AG09309 (cell line): ENCODE results near the gene GPR156.

Source experiments
- DNase-seq: peaks from one replicate; pipeline ENCODE4 v3.0.0-alpha.2; 2010; ENCODE audit warnings: low read depth
- H3K4me3 ChIP-seq: 2 replicates; pipeline ENCODE4 v1.5.1; 2011; ENCODE audit warnings: mild to moderate bottlenecking, low read depth, low read length, moderate library complexity; ENCODE audit not compliant: control insufficient read depth
- TF ChIP-seq, protein P1 (sequence below): IDR thresholded peaks from 2 replicates; pipeline ENCODE4 v1.5.1; 2011; ENCODE audit warnings: mild to moderate bottlenecking, low read depth, low read length, inconsistent platforms; ENCODE audit not compliant: insufficient read depth, control insufficient read depth; ENCODE audit errors: missing control alignments

GPR156 gene

DNA sequence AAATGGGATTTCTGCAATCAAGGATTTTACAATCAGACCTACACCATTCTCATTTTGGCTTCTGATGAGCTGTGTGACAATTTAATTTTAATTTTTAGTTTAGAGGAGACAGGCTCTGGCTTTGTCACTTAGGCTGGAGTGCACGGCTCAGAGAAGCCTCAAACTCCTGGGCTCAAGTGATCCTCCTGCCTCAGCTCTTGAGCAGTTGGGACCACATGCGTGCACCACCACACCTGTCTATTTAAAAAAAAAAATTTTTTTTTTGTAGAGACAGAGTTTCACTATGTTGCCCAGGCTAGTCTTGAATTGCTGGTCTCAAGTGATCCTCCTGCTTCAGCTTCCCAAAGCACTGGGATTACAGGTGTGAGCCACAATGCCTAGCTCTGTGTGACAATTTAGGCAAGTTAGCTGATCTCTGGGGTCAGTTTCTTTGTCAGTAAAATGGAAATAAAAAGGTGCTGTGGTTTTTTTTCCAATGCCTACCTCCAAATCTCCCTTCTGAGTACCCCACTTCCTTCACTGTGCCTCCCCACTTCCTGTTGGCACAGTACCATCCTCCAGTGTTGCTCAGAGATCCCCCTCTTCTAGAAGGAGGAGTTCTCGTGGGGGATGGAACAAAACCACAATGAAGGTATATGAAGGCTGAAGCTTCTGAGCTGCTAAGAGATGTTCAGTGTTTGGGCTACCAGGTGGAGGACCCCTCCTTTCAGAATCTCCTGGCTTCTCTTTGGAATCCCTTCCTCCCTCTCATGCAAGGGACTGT, 136.7 kb downstream of the GPR156 start:
- no peak for DNase-seq
- TF ChIP-seq, protein P1, sequence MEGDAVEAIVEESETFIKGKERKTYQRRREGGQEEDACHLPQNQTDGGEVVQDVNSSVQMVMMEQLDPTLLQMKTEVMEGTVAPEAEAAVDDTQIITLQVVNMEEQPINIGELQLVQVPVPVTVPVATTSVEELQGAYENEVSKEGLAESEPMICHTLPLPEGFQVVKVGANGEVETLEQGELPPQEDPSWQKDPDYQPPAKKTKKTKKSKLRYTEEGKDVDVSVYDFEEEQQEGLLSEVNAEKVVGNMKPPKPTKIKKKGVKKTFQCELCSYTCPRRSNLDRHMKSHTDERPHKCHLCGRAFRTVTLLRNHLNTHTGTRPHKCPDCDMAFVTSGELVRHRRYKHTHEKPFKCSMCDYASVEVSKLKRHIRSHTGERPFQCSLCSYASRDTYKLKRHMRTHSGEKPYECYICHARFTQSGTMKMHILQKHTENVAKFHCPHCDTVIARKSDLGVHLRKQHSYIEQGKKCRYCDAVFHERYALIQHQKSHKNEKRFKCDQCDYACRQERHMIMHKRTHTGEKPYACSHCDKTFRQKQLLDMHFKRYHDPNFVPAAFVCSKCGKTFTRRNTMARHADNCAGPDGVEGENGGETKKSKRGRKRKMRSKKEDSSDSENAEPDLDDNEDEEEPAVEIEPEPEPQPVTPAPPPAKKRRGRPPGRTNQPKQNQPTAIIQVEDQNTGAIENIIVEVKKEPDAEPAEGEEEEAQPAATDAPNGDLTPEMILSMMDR: no peak

DNA sequence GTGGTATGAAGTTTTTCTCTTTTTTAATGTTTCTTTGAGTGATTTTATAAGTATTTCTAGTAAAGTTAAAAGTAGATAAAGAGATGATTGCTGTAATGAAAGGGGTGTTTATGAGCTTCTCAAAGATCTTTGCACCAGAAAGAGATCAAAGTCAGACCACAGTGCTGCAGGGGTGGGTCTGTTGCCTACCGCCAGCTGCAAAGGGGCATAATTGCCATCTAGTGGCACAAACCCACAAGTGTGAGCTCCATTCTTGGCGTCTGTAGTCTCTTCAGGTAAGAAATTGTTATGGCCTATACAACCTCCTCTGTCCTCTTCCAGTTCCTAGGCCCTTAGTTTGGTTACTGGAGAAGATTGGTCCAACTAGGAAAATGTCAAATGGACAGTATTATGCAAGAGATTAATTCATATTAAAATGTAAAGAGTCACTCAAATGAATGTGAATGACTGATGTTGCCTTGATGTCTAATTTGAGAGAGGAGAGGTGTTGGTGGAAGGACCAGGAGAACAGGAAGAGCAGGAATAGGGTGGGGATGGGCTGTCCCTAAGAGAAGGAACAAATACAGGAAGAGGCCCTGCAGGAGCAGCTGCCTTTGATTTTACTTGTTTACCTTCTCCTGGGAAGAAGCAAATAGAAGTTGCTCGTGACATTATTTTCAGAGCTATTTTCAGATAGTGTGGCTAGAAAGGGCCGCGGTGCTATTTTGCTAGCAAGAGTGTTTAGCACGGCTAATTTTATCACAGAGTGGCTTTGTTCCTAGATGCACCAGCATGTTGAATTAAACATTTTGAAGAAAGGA, 137.8 kb downstream of the GPR156 start:
- TF ChIP-seq, protein P1: no peak
- DNase-seq: no peak
- no peak overlapping the region for H3K4me3 ChIP-seq

More for the DNA sequence above, 136.7 kb downstream of the GPR156 start:
- H3K4me3 ChIP-seq: no peak overlapping the region

DNA sequence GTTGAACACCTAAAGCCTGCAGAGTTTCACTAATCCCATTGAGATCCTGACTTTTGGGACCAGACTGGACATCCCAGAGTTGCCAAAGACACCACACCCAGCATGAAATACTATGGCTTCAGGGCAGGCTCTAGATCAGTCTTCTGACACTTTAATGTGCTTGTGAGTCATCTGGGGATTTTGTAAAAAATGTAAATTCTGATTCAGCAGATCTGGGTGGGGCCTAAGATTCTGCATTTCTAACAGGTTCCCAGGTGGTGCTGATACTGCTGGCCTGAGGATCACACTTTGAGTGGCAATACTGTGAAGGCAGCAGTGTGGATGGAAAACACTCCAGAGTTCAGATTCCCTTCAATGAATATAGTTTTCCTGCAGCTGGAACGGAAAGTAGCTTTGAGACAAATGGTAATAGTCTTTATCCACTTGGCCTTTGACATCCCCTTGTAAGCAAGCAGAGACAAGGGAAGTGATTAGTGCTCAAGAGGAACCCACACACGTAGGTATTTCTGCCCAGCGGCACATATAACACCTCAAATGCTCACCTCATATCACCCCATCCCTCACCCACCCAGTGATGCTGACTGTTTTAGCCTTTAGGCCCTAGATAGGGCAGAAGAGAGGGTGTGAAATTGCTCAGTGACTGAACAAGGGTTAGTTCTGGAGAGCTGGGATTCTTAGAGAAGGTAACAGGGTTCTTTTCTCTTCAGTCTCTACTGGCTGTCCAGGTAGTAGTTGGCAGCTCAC, 139.3 kb downstream of the GPR156 start:
- DNase-seq: peak; percentile 43
- TF ChIP-seq, protein P1: no peak
- H3K4me3 ChIP-seq: no peak overlapping the region

- TF ChIP-seq, protein P1: no peak
- no peak for DNase-seq
- H3K4me3 ChIP-seq: no peak overlapping the region
These were observed 140.8 kb downstream of the GPR156 start for GRCh38 chr3:120144267-120144666.

GRCh38 chr3:120143676-120144075, 141.3 kb downstream of the GPR156 start:
- DNase-seq: no peak
- TF ChIP-seq, protein P1: no peak
- no peak overlapping the region for H3K4me3 ChIP-seq

DNA sequence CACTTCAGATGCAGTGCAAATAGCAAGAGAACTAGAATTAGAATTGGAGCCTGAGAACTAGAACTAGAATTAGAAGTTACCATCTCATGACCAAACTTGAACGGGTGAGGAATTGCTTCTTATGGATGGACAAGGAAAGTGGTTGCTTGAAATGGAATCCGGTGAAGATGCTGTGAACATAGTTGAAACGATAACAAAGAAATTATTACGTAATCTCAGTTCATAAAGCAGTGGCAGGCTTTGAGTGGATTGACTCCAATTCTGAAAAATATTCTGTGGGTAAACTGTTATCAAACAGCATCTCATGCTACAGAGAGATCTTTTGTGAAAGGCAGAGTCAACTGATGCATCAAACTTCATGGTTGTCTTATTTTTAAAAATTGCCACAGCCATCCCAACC, 142.8 kb downstream of the GPR156 start:
- no peak overlapping the region for H3K4me3 ChIP-seq
- no peak for DNase-seq
- TF ChIP-seq, protein P1: no peak
